Measurements from ENCODE around the gene UNG.

Gene UNG

GRCh38 chr12:109092497-109093021, 4.8 kb upstream of the UNG start:
- Histone ChIP-seq H3K9ac (ENCODE audit: low read length) (peak overlapping the region; percentile 45), H3K27ac (ENCODE audit: low read depth, low read length) (peak overlapping the region; percentile 69)

GRCh38 chr12:109093022-109093918, 4.1 kb upstream of the UNG start, which contains the start of gene ALKBH2:
ALKBH2 (minus strand) TSS chr12:109093472; CDS start chr12:109092786, 686 bp downstream.
- Histone ChIP-seq H3K4me1 (ENCODE audit: insufficient read depth, low read length) (peaks cover 22% of the 10 kb centered on the region), H3K36me3 (ENCODE audit: insufficient read depth, low read length) (peaks cover 16% of the 10 kb centered on the region), H3K9ac (ENCODE audit: low read length) (peak within 1 kb of the TSS; percentile 45), H3K9me3 (ENCODE audit: low read length) (no peaks in the 10 kb centered on the region), H3K27ac (ENCODE audit: low read depth, low read length) (peak within 1 kb of the TSS; percentile 69), H3K4me3 (ENCODE audit: low read depth in 1 of 2, low read length in 2 of 2) (peak within 1 kb of the TSS; percentile 47 to 85), H3K27me3 (ENCODE audit: control insufficient read depth in 1 of 2, insufficient read depth in 2 of 2, low read length in 2 of 2) (no peaks in the 10 kb centered on the region)

More at GRCh38 chr12:109092497-109093021, 4.8 kb upstream of the UNG start:
- H3K4me3 ChIP-seq (ENCODE audit: low read depth in 1 of 2, low read length in 2 of 2): peak overlapping the region; percentile 47 to 85
- H3K27me3 ChIP-seq (ENCODE audit: control insufficient read depth in 1 of 2, insufficient read depth in 2 of 2, low read length in 2 of 2): no peaks in the 10 kb centered on the region
- H3K9me3 ChIP-seq (ENCODE audit: low read length): no peaks in the 10 kb centered on the region
- peaks cover 18% of the 10 kb centered on the region for H3K36me3 ChIP-seq (ENCODE audit: insufficient read depth, low read length)
- peaks cover 22% of the 10 kb centered on the region for H3K4me1 ChIP-seq (ENCODE audit: insufficient read depth, low read length)

GRCh38 chr12:109097140-109097434, 310 bp upstream of the UNG start:
- H3K27ac ChIP-seq (ENCODE audit: low read depth, low read length): no peak overlapping the region
- no peak overlapping the region for H3K9ac ChIP-seq (ENCODE audit: low read length)
- no peaks in the 10 kb centered on the region for H3K27me3 ChIP-seq (ENCODE audit: control insufficient read depth in 1 of 2, insufficient read depth in 2 of 2, low read length in 2 of 2)
- no peaks in the 10 kb centered on the region for H3K9me3 ChIP-seq (ENCODE audit: low read length)
- no peak overlapping the region for H3K4me3 ChIP-seq (ENCODE audit: low read depth in 1 of 2, low read length in 2 of 2)
- H3K4me1 ChIP-seq (ENCODE audit: insufficient read depth, low read length): peaks cover 36% of the 10 kb centered on the region
- peaks cover 20% of the 10 kb centered on the region for H3K36me3 ChIP-seq (ENCODE audit: insufficient read depth, low read length)

GRCh38 chr12:109098183-109098604, 797 bp downstream of the UNG start:
- Histone ChIP-seq H3K36me3 (ENCODE audit: insufficient read depth, low read length) (peaks cover 31% of the 10 kb centered on the region), H3K4me3 (ENCODE audit: low read depth in 1 of 2, low read length in 2 of 2) (peak overlapping the region; percentile 58 to 77), H3K27me3 (ENCODE audit: control insufficient read depth in 1 of 2, insufficient read depth in 2 of 2, low read length in 2 of 2) (no peaks in the 10 kb centered on the region), H3K9ac (ENCODE audit: low read length) (peak overlapping the region; percentile 57), H3K9me3 (ENCODE audit: low read length) (no peaks in the 10 kb centered on the region), H3K4me1 (ENCODE audit: insufficient read depth, low read length) (peaks cover 26% of the 10 kb centered on the region), H3K27ac (ENCODE audit: low read depth, low read length) (peak overlapping the region; percentile 95)

- no peaks in the 10 kb centered on the region for H3K9me3 ChIP-seq (ENCODE audit: low read length)
Measured at GRCh38 chr12:109098651-109099050, 1.3 kb downstream of the UNG start.

GRCh38 chr12:109099431-109100020, 2.1 kb downstream of the UNG start:
- Histone ChIP-seq H3K36me3 (ENCODE audit: insufficient read depth, low read length) (peaks cover 43% of the 10 kb centered on the region), H3K4me1 (ENCODE audit: insufficient read depth, low read length) (peaks cover 26% of the 10 kb centered on the region), H3K27ac (ENCODE audit: low read depth, low read length) (peak overlapping the region; percentile 55), H3K4me3 (ENCODE audit: low read depth in 1 of 2, low read length in 2 of 2) (peak overlapping the region in 1 of 2 donors; percentile 58), H3K27me3 (ENCODE audit: control insufficient read depth in 1 of 2, insufficient read depth in 2 of 2, low read length in 2 of 2) (no peaks in the 10 kb centered on the region), H3K9me3 (ENCODE audit: low read length) (no peaks in the 10 kb centered on the region), H3K9ac (ENCODE audit: low read length) (peak overlapping the region; percentile 57)

More at GRCh38 chr12:109098651-109099050, 1.3 kb downstream of the UNG start:
- peak overlapping the region; percentile 57 for H3K9ac ChIP-seq (ENCODE audit: low read length)
- H3K27me3 ChIP-seq (ENCODE audit: control insufficient read depth in 1 of 2, insufficient read depth in 2 of 2, low read length in 2 of 2): no peaks in the 10 kb centered on the region
- peaks cover 26% of the 10 kb centered on the region for H3K4me1 ChIP-seq (ENCODE audit: insufficient read depth, low read length)
- peak overlapping the region; percentile 95 for H3K27ac ChIP-seq (ENCODE audit: low read depth, low read length)
- peak overlapping the region; percentile 58 to 77 for H3K4me3 ChIP-seq (ENCODE audit: low read depth in 1 of 2, low read length in 2 of 2)
- H3K36me3 ChIP-seq (ENCODE audit: insufficient read depth, low read length): peaks cover 36% of the 10 kb centered on the region

- Histone ChIP-seq H3K9me3 (ENCODE audit: low read length) (no peaks in the 10 kb centered on the region), H3K27me3 (ENCODE audit: control insufficient read depth in 1 of 2, insufficient read depth in 2 of 2, low read length in 2 of 2) (no peaks in the 10 kb centered on the region), H3K4me3 (ENCODE audit: low read depth in 1 of 2, low read length in 2 of 2) (no peak overlapping the region), H3K4me1 (ENCODE audit: insufficient read depth, low read length) (peaks cover 26% of the 10 kb centered on the region), H3K36me3 (ENCODE audit: insufficient read depth, low read length) (peaks cover 55% of the 10 kb centered on the region), H3K27ac (ENCODE audit: low read depth, low read length) (no peak overlapping the region), H3K9ac (ENCODE audit: low read length) (no peak overlapping the region)
Measured at GRCh38 chr12:109100741-109101140, 3.3 kb downstream of the UNG start.

- Histone ChIP-seq H3K9ac (ENCODE audit: low read length) (no peak overlapping the region), H3K27ac (ENCODE audit: low read depth, low read length) (no peak overlapping the region), H3K4me1 (ENCODE audit: insufficient read depth, low read length) (peaks cover 21% of the 10 kb centered on the region), H3K4me3 (ENCODE audit: low read depth in 1 of 2, low read length in 2 of 2) (no peak overlapping the region), H3K36me3 (ENCODE audit: insufficient read depth, low read length) (peaks cover 69% of the 10 kb centered on the region), H3K9me3 (ENCODE audit: low read length) (no peaks in the 10 kb centered on the region), H3K27me3 (ENCODE audit: control insufficient read depth in 1 of 2, insufficient read depth in 2 of 2, low read length in 2 of 2) (no peaks in the 10 kb centered on the region)
Measured at GRCh38 chr12:109102491-109102890, 5.1 kb downstream of the UNG start.

- no peak overlapping the region for H3K4me3 ChIP-seq (ENCODE audit: low read depth in 1 of 2, low read length in 2 of 2)
- no peaks in the 10 kb centered on the region for H3K9me3 ChIP-seq (ENCODE audit: low read length)
- H3K27me3 ChIP-seq (ENCODE audit: control insufficient read depth in 1 of 2, insufficient read depth in 2 of 2, low read length in 2 of 2): no peaks in the 10 kb centered on the region
- peaks cover 74% of the 10 kb centered on the region for H3K36me3 ChIP-seq (ENCODE audit: insufficient read depth, low read length)
- no peak overlapping the region for H3K9ac ChIP-seq (ENCODE audit: low read length)
- H3K27ac ChIP-seq (ENCODE audit: low read depth, low read length): no peak overlapping the region
- peaks cover 11% of the 10 kb centered on the region for H3K4me1 ChIP-seq (ENCODE audit: insufficient read depth, low read length)
Measured at GRCh38 chr12:109105176-109105575, 7.8 kb downstream of the UNG start.

- H3K4me3 ChIP-seq (ENCODE audit: low read depth in 1 of 2, low read length in 2 of 2): no peak overlapping the region
- no peaks in the 10 kb centered on the region for H3K27me3 ChIP-seq (ENCODE audit: control insufficient read depth in 1 of 2, insufficient read depth in 2 of 2, low read length in 2 of 2)
- peak overlapping the region; percentile 96 for H3K27ac ChIP-seq (ENCODE audit: low read depth, low read length)
- peaks cover 31% of the 10 kb centered on the region for H3K36me3 ChIP-seq (ENCODE audit: insufficient read depth, low read length)
- H3K9me3 ChIP-seq (ENCODE audit: low read length): no peaks in the 10 kb centered on the region
- H3K9ac ChIP-seq (ENCODE audit: low read length): no peak overlapping the region
- H3K4me1 ChIP-seq (ENCODE audit: insufficient read depth, low read length): peaks cover 35% of the 10 kb centered on the region
Measured at GRCh38 chr12:109109746-109110350, 12.5 kb downstream of the UNG start.

- Histone ChIP-seq H3K36me3 (ENCODE audit: insufficient read depth, low read length) (peaks cover 19% of the 10 kb centered on the region), H3K27me3 (ENCODE audit: control insufficient read depth in 1 of 2, insufficient read depth in 2 of 2, low read length in 2 of 2) (no peaks in the 10 kb centered on the region), H3K9me3 (ENCODE audit: low read length) (no peaks in the 10 kb centered on the region), H3K4me3 (ENCODE audit: low read depth in 1 of 2, low read length in 2 of 2) (peak overlapping the region; percentile 45 to 73), H3K9ac (ENCODE audit: low read length) (peak overlapping the region; percentile 81), H3K4me1 (ENCODE audit: insufficient read depth, low read length) (peaks cover 47% of the 10 kb centered on the region), H3K27ac (ENCODE audit: low read depth, low read length) (peak overlapping the region; percentile 96)
Measured at GRCh38 chr12:109110988-109111495, 13.6 kb downstream of the UNG start.
